ENCODE results near the gene STARD8. TPM values are rescaled to one million over a fixed set of nuclear protein-coding genes. Genes with fewer than 3 reads are reported as not detected.

Gene STARD8
- total and polyA plus RNA-seq, 2 donors from 2014 or later, result 12.7 to 23.4 TPM

DNA sequence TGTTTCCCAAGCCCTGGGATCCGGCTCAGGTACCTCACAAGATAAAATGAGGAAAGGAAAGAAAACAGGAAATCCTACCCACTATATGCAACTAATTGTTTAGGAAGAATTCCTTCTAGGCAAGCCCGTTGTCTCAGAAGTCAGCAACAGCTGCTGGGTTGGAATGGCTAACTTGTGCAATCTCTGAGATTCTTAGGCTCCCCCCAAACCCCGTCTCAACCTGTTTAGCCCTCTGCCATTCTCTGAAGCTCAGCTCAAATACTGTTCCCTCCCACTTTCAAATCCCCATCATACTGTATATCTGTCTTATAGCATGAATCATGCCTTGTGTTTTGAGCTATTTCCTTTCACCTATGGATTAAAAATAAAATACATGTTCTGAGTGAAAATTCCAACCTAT, 28.9 kb downstream of the STARD8 start:
- no peaks in the 10 kb centered on the region for H3K36me3 ChIP-seq (ENCODE audit: control insufficient read depth in 2 of 3, insufficient read depth in 3 of 3, low read length in 3 of 3)
- no peak for DNase-seq
- H3K27me3 ChIP-seq (ENCODE audit: control insufficient read depth, insufficient read depth, low read length), result no peaks in the 10 kb centered on the region
- no peak for FAIRE-seq
- TF ChIP-seq, protein P1, sequence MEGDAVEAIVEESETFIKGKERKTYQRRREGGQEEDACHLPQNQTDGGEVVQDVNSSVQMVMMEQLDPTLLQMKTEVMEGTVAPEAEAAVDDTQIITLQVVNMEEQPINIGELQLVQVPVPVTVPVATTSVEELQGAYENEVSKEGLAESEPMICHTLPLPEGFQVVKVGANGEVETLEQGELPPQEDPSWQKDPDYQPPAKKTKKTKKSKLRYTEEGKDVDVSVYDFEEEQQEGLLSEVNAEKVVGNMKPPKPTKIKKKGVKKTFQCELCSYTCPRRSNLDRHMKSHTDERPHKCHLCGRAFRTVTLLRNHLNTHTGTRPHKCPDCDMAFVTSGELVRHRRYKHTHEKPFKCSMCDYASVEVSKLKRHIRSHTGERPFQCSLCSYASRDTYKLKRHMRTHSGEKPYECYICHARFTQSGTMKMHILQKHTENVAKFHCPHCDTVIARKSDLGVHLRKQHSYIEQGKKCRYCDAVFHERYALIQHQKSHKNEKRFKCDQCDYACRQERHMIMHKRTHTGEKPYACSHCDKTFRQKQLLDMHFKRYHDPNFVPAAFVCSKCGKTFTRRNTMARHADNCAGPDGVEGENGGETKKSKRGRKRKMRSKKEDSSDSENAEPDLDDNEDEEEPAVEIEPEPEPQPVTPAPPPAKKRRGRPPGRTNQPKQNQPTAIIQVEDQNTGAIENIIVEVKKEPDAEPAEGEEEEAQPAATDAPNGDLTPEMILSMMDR (IDR thresholded peaks at IDR 0.05; ENCODE audit: borderline replicate concordance, extremely low read depth, insufficient read depth), result no peak
- intact Hi-C loops (cut with DNase I), result no loop called here
- H3K9me3 ChIP-seq (ENCODE audit: control insufficient read depth in 2 of 3, insufficient read depth in 1 of 3, low read length in 3 of 3), result no peaks in the 10 kb centered on the region
- no peak overlapping the region for H3K9ac ChIP-seq (ENCODE audit: low read length in 3 of 3)
- no peak overlapping the region for H3K27ac ChIP-seq (ENCODE audit: low read depth in 2 of 2, low read length in 2 of 2)
- H3K4me1 ChIP-seq (ENCODE audit: control insufficient read depth in 2 of 3, insufficient read depth in 2 of 3, low read depth in 1 of 3, low read length in 3 of 3), result no peaks in the 10 kb centered on the region
- no peak overlapping the region for H3K4me3 ChIP-seq (ENCODE audit: low read length in 3 of 3)

DNA sequence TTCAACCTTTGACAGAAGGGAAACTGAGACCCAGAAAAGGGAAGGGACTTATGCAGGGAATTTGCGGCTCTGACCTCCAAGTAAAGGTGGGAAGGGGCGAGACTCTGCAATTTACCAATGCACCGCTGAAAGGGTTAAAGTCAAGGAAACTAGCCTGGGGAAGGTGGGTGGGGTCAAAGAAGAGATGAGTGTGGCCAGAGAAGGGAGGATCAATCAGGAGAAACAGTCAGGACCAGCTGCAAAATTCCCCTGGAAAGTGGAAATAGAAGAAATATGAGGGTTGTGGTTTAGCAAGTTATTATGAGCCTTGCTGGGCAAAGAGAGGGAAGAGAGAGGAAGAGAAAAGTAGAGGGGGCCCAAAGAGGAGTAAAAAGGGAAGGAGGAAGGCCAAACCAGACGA, 30.5 kb downstream of the STARD8 start:
- Histone ChIP-seq H3K4me1 (ENCODE audit: control insufficient read depth in 2 of 3, insufficient read depth in 2 of 3, low read depth in 1 of 3, low read length in 3 of 3) (peaks cover 0 to 2% (median 0%) of the 10 kb centered on the region in 3 donors), H3K27me3 (ENCODE audit: control insufficient read depth, insufficient read depth, low read length) (no peaks in the 10 kb centered on the region), H3K9ac (ENCODE audit: low read length in 3 of 3) (no peak overlapping the region), H3K27ac (ENCODE audit: low read depth in 2 of 2, low read length in 2 of 2) (no peak overlapping the region), H3K4me3 (ENCODE audit: low read length in 3 of 3) (no peak overlapping the region), H3K36me3 (ENCODE audit: control insufficient read depth in 2 of 3, insufficient read depth in 3 of 3, low read length in 3 of 3) (no peaks in the 10 kb centered on the region), H3K9me3 (ENCODE audit: control insufficient read depth in 2 of 3, insufficient read depth in 1 of 3, low read length in 3 of 3) (no peaks in the 10 kb centered on the region)
- FAIRE-seq (no peak), DNase-seq (no peak)
- TF ChIP-seq, protein P1 (IDR thresholded peaks at IDR 0.05; ENCODE audit: borderline replicate concordance, extremely low read depth, insufficient read depth), result no peak
- intact Hi-C loops (cut with DNase I), result no loop called here

DNA sequence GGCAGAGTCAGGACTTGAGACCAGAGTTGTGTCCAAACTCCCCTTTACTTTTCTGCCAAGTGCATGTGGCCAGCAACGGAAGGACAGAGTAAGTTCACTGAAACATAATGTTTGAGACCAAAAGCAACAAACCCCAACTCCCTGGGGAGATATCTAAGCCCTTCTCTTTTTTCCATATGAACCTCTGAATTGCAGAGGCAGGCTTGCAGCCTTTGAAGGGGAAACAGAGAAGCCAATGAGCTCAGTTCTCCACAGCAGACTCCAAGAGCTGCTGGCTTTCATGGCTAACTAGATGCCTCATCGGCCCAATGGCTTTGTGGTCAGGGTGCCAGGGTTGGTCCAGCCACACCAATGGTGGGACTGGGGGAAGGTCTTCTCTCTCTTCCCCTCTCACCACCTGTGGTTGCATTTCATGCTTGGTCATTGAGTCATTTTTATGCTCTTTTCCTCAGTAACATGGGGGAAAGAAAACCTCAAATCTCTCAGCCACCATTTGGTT, 34.0 kb downstream of the STARD8 start:
- H3K27me3 ChIP-seq (ENCODE audit: control insufficient read depth, insufficient read depth, low read length), result no peaks in the 10 kb centered on the region
- intact Hi-C loops (cut with DNase I), result no loop called here
- H3K9ac ChIP-seq (ENCODE audit: low read length in 3 of 3), result no peak overlapping the region
- no peak overlapping the region for H3K4me3 ChIP-seq (ENCODE audit: low read length in 3 of 3)
- TF ChIP-seq, protein P1 (IDR thresholded peaks at IDR 0.05; ENCODE audit: borderline replicate concordance, extremely low read depth, insufficient read depth), result no peak
- no peaks in the 10 kb centered on the region for H3K36me3 ChIP-seq (ENCODE audit: control insufficient read depth in 2 of 3, insufficient read depth in 3 of 3, low read length in 3 of 3)
- DNase-seq (peak in 1 of 5 donors; percentile 57), FAIRE-seq (no peak)
- no peak overlapping the region for H3K27ac ChIP-seq (ENCODE audit: low read depth in 2 of 2, low read length in 2 of 2)
- peaks cover 0 to 10% (median 2%) of the 10 kb centered on the region in 3 donors for H3K4me1 ChIP-seq (ENCODE audit: control insufficient read depth in 2 of 3, insufficient read depth in 2 of 3, low read depth in 1 of 3, low read length in 3 of 3)
- H3K9me3 ChIP-seq (ENCODE audit: control insufficient read depth in 2 of 3, insufficient read depth in 1 of 3, low read length in 3 of 3), result no peaks in the 10 kb centered on the region

DNA sequence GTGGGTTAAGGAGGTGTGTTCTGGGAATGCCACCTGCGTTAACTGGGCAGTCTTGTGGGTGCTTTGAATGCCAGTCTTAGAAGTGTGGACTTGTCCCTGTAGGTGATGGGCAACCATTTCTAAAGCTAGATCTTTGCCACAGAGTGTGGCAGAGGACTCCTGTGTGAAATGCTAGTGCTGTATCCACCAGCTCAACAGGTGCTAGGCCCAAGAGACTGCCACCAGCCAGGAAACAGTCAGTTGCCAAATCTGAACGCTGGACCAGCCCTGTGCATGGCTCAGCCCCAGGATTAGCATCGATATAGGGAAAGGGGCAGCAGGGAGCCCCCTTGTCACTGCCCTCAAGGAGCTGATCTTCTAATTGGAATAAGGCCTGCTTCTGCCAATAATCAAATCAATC, 35.3 kb downstream of the STARD8 start:
- intact Hi-C loops (cut with DNase I), result no loop called here
- Histone ChIP-seq H3K9me3 (ENCODE audit: control insufficient read depth in 2 of 3, insufficient read depth in 1 of 3, low read length in 3 of 3) (no peaks in the 10 kb centered on the region), H3K36me3 (ENCODE audit: control insufficient read depth in 2 of 3, insufficient read depth in 3 of 3, low read length in 3 of 3) (no peaks in the 10 kb centered on the region), H3K27me3 (ENCODE audit: control insufficient read depth, insufficient read depth, low read length) (no peaks in the 10 kb centered on the region), H3K27ac (ENCODE audit: low read depth in 2 of 2, low read length in 2 of 2) (no peak overlapping the region), H3K4me1 (ENCODE audit: control insufficient read depth in 2 of 3, insufficient read depth in 2 of 3, low read depth in 1 of 3, low read length in 3 of 3) (peaks cover 0 to 10% (median 2%) of the 10 kb centered on the region in 3 donors), H3K4me3 (ENCODE audit: low read length in 3 of 3) (no peak overlapping the region), H3K9ac (ENCODE audit: low read length in 3 of 3) (no peak overlapping the region)
- DNase-seq, result no peak
- FAIRE-seq, result no peak
- TF ChIP-seq, protein P1 (IDR thresholded peaks at IDR 0.05; ENCODE audit: borderline replicate concordance, extremely low read depth, insufficient read depth), result no peak

All from kidney (tissue), 14 donors.